ENCODE data around the gene ATG7.
"Not testable (repeated sequence)": the region's sequence is repeated elsewhere in the genome, so short reads cannot be mapped to it uniquely, and the experiment has no call there.

Gene ATG7

GRCh38 chr3:11569156-11569741 is 297.1 kb downstream of the ATG7 start:
- Histone ChIP-seq H3K27ac (no peak overlapping the region), H3K4me3 (ENCODE audit: low read depth, low read length) (no peak overlapping the region), H3K9me3 (ENCODE audit: severe bottlenecking) (no peaks in the 10 kb centered on the region), H3K36me3 (peaks cover 62% of the 10 kb centered on the region), H3K27me3 (ENCODE audit: insufficient read depth, low read depth, severe bottlenecking) (no peaks in the 10 kb centered on the region)
- no peak for DNase-seq
- TF ChIP-seq, protein P1, sequence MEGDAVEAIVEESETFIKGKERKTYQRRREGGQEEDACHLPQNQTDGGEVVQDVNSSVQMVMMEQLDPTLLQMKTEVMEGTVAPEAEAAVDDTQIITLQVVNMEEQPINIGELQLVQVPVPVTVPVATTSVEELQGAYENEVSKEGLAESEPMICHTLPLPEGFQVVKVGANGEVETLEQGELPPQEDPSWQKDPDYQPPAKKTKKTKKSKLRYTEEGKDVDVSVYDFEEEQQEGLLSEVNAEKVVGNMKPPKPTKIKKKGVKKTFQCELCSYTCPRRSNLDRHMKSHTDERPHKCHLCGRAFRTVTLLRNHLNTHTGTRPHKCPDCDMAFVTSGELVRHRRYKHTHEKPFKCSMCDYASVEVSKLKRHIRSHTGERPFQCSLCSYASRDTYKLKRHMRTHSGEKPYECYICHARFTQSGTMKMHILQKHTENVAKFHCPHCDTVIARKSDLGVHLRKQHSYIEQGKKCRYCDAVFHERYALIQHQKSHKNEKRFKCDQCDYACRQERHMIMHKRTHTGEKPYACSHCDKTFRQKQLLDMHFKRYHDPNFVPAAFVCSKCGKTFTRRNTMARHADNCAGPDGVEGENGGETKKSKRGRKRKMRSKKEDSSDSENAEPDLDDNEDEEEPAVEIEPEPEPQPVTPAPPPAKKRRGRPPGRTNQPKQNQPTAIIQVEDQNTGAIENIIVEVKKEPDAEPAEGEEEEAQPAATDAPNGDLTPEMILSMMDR (IDR thresholded peaks at IDR 0.05; ENCODE audit: low read depth, low read length), result no peak

DNA sequence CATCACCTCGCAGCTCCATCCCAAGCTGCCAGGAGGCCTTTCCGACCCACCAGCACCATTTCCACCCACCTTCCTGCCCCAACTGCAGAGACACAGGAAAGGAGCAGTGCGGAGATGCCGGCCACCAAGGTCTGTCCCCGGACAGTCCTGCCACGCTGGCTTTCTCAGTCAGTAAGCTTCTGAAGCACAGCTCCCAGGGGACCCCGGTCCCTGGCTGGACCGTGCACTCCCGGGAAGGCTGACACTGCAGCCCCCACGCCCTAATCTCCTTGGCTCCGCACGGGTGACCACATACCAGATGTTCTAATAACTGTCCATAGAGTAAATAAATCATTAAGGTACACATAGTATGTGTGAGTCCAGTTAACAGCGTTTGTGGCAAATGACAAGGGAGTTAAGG is 298.1 kb downstream of the ATG7 start:
- TF ChIP-seq, protein P1 (IDR thresholded peaks at IDR 0.05; ENCODE audit: low read depth, low read length), result no peak
- no peak overlapping the region for H3K4me3 ChIP-seq (ENCODE audit: low read depth, low read length)
- H3K27ac ChIP-seq, result no peak overlapping the region
- H3K27me3 ChIP-seq (ENCODE audit: insufficient read depth, low read depth, severe bottlenecking), result no peaks in the 10 kb centered on the region
- DNase-seq, result no peak
- H3K9me3 ChIP-seq (ENCODE audit: severe bottlenecking), result no peaks in the 10 kb centered on the region
- H3K36me3 ChIP-seq, result peaks cover 62% of the 10 kb centered on the region

- TF ChIP-seq, protein P1 (IDR thresholded peaks at IDR 0.05; ENCODE audit: low read depth, low read length), result no peak
- Histone ChIP-seq H3K36me3 (peaks cover 58% of the 10 kb centered on the region), H3K27ac (peak overlapping the region; percentile 6; the same call in 1 of the 2 replicates), H3K9me3 (ENCODE audit: severe bottlenecking) (no peaks in the 10 kb centered on the region), H3K4me3 (ENCODE audit: low read depth, low read length) (no peak overlapping the region), H3K27me3 (ENCODE audit: insufficient read depth, low read depth, severe bottlenecking) (no peaks in the 10 kb centered on the region)
- no peak for DNase-seq
Observed at GRCh38 chr3:11570789-11571495, 298.7 kb downstream of the ATG7 start.

GRCh38 chr3:11572660-11573059 is 300.5 kb downstream of the ATG7 start:
- not testable (repeated sequence) for DNase-seq; H3K4me3 ChIP-seq (ENCODE audit: low read depth, low read length); H3K9me3 ChIP-seq (ENCODE audit: severe bottlenecking); H3K27ac ChIP-seq; H3K27me3 ChIP-seq (ENCODE audit: insufficient read depth, low read depth, severe bottlenecking)
- H3K36me3 ChIP-seq, result peaks cover 41% of the 10 kb centered on the region

DNA sequence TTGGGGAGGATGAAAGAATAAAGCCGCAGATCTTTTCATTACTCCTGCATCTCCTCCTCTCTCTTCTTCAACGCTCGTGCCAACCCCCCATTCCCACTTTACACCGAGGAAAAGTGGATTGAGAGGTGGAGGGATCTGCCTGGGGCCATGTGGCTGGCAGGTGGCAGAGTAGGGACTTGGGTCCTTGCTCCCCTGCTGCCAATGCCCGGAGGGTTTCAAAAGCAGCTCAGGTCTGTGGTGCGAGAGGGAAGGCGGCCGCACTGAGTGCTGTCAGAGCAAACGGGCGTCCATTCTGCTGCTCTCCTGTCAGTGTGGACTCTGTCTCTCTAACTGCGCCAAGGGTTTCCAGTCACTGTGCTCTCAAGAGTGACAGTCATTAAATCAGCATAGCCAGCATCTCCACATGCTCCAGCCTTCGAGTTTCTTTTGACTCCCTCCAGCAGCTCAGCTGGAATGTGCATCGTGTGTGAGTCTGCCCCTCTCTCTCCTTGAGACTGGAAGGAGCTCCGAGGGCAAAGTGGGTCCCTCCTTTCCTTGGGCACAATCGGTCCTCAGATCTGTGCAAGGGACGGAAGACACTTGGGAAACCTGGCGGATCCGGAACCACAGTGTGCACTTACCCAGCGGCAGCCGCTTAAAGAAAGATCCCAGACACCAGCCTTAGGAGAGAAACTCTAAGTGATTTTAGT is 302.9 kb downstream of the ATG7 start:
- Histone ChIP-seq H3K36me3 (peaks cover 35% of the 10 kb centered on the region), H3K27me3 (ENCODE audit: insufficient read depth, low read depth, severe bottlenecking) (no peaks in the 10 kb centered on the region)

DNA sequence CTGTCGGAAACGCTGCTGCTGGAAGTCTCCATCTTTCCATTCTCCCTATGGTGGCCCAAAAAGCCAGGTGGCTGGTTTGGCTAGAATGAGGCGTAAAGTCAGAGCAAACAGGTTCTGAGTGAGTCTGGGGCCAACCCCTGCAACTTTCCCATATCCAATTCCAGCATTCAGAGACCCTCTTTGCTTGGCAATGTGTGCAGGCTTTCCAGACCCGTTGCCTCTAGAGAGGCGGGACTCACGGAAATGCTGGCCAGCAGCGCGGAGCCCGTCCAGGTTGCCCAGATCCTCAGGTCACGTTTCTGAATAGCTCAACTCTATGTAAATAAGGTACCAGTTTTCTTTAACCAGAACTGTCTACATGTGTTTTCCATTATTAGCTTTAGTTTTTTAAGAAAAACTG is 303.5 kb downstream of the ATG7 start:
- Histone ChIP-seq H3K27me3 (ENCODE audit: insufficient read depth, low read depth, severe bottlenecking) (no peaks in the 10 kb centered on the region), H3K27ac (no peak overlapping the region), H3K4me3 (ENCODE audit: low read depth, low read length) (no peak overlapping the region), H3K9me3 (ENCODE audit: severe bottlenecking) (no peaks in the 10 kb centered on the region), H3K36me3 (peaks cover 39% of the 10 kb centered on the region)
- no peak for DNase-seq
- TF ChIP-seq, protein P1 (IDR thresholded peaks at IDR 0.05; ENCODE audit: low read depth, low read length), result no peak

More for the DNA sequence above, 302.9 kb downstream of the ATG7 start:
- Histone ChIP-seq H3K4me3 (ENCODE audit: low read depth, low read length) (no peak overlapping the region), H3K27ac (no peak overlapping the region), H3K9me3 (ENCODE audit: severe bottlenecking) (no peaks in the 10 kb centered on the region)
- TF ChIP-seq, protein P1 (IDR thresholded peaks at IDR 0.05; ENCODE audit: low read depth, low read length), result no peak
- no peak for DNase-seq
